Measurements from ENCODE around the gene METRNL.

The METRNL gene

DNA sequence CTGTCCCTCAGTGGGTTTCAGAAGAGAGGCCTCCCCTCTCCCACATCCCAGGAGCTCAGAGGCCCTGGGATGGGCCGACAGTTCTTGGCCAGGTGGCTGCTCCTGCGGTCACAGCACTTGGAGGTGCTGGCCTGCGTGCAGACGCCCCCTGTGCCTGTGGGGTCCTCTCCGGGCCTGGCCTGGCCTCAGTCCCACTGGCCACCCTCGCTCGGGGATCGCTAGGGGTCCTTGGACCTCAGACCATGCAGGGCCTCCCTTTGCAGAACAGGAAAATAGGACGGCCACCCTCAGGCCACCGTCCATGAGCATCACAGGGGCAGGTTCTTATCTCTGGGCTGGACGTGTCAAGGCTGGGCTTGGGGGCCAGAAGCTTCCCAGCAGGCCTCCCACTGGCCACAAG lies 30.0 kb downstream of the METRNL start:
- no peak for TF ChIP-seq TAF1 (IDR thresholded peaks at IDR 0.05; ENCODE audit: borderline replicate concordance, insufficient read depth, low read length)
- TF ChIP-seq FOXP2 (optimal IDR thresholded peaks at IDR 0.05; ENCODE audit: borderline replicate concordance, extremely low read depth, extremely low read length, insufficient read depth): no peak
- no peak for TF ChIP-seq POLR2AphosphoS5 (IDR thresholded peaks at IDR 0.05; ENCODE audit: low read depth, low read length)
- TF ChIP-seq SIN3A (IDR thresholded peaks at IDR 0.05; ENCODE audit: borderline replicate concordance, insufficient read depth, low read length): no peak
- TF ChIP-seq, protein P1, sequence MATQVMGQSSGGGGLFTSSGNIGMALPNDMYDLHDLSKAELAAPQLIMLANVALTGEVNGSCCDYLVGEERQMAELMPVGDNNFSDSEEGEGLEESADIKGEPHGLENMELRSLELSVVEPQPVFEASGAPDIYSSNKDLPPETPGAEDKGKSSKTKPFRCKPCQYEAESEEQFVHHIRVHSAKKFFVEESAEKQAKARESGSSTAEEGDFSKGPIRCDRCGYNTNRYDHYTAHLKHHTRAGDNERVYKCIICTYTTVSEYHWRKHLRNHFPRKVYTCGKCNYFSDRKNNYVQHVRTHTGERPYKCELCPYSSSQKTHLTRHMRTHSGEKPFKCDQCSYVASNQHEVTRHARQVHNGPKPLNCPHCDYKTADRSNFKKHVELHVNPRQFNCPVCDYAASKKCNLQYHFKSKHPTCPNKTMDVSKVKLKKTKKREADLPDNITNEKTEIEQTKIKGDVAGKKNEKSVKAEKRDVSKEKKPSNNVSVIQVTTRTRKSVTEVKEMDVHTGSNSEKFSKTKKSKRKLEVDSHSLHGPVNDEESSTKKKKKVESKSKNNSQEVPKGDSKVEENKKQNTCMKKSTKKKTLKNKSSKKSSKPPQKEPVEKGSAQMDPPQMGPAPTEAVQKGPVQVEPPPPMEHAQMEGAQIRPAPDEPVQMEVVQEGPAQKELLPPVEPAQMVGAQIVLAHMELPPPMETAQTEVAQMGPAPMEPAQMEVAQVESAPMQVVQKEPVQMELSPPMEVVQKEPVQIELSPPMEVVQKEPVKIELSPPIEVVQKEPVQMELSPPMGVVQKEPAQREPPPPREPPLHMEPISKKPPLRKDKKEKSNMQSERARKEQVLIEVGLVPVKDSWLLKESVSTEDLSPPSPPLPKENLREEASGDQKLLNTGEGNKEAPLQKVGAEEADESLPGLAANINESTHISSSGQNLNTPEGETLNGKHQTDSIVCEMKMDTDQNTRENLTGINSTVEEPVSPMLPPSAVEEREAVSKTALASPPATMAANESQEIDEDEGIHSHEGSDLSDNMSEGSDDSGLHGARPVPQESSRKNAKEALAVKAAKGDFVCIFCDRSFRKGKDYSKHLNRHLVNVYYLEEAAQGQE (IDR thresholded peaks at IDR 0.05; ENCODE audit: insufficient read depth in 1 of 2, low read depth in 2 of 2, low read length in 2 of 2): no peak

DNA sequence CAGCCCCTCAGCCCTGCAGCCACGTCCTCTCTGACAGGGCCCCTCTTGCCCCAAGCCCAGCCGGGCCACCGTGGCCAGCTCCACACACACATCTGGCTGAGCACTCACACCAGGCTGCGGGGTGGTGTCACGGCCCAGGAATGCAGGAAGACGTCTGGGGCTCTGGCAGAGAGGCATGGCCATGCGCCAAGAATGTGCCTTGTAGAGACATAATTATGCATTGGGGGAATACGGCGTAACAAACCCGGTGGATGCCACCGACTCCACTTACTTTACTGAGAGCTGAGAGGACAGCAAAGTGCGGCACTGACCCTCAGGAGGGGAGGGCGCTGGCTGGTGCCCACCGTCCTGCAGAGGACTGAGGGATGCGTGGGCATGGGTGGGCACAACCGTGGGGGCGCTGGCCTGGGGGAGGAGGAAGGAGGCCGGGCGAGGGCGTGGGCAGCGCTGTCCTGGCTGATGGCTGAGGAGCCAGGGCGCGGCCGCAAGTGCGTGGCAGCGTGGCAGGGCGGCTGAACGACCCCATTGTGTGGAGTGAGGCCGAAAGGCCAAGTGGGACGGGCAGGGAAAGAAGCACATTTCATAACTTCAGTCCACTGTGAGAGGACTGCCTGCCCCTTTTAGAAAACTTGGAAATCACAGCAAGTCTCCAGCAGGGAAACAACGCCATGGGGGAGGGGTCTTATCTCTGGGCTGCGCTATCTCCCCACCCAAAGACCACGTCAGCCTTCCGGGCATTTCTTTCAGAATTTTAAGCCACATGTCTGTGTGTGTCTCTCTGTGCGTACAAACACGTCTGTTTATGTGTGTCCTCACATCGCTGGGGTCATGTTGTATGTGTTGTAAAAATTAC lies 30.6 kb downstream of the METRNL start:
- TF ChIP-seq SIN3A (IDR thresholded peaks at IDR 0.05; ENCODE audit: borderline replicate concordance, insufficient read depth, low read length): no peak
- TF ChIP-seq, protein P1 (IDR thresholded peaks at IDR 0.05; ENCODE audit: insufficient read depth in 1 of 2, low read depth in 2 of 2, low read length in 2 of 2): peak in 1 of 2 experiments; percentile 39; a peak in 1 of 4 replicates

DNA sequence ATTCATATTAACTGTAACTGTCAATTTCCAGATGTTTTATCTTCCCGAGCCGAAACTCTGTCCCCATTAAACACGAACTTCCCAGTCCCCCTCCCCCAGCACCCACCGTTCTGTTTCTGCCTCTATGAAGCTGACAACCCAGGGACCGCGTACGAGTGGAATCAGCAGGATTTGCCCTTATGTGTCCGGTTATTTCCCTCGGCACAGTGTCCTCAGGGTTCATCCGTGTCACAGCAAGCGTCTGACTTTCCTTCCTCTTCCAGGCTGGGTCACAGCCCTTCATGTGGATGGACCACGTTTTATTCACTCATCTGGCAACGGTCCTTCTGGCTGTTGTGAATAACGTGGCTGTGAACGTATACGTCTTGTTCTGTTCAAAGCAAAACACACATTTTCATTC lies 31.3 kb downstream of the METRNL start:
- TF ChIP-seq SIN3A (IDR thresholded peaks at IDR 0.05; ENCODE audit: borderline replicate concordance, insufficient read depth, low read length) (no peak), TAF1 (IDR thresholded peaks at IDR 0.05; ENCODE audit: borderline replicate concordance, insufficient read depth, low read length) (no peak), FOXP2 (optimal IDR thresholded peaks at IDR 0.05; ENCODE audit: borderline replicate concordance, extremely low read depth, extremely low read length, insufficient read depth) (no peak), POLR2AphosphoS5 (IDR thresholded peaks at IDR 0.05; ENCODE audit: low read depth, low read length) (no peak)
- TF ChIP-seq, protein P1 (IDR thresholded peaks at IDR 0.05; ENCODE audit: insufficient read depth in 1 of 2, low read depth in 2 of 2, low read length in 2 of 2): no peak

DNA sequence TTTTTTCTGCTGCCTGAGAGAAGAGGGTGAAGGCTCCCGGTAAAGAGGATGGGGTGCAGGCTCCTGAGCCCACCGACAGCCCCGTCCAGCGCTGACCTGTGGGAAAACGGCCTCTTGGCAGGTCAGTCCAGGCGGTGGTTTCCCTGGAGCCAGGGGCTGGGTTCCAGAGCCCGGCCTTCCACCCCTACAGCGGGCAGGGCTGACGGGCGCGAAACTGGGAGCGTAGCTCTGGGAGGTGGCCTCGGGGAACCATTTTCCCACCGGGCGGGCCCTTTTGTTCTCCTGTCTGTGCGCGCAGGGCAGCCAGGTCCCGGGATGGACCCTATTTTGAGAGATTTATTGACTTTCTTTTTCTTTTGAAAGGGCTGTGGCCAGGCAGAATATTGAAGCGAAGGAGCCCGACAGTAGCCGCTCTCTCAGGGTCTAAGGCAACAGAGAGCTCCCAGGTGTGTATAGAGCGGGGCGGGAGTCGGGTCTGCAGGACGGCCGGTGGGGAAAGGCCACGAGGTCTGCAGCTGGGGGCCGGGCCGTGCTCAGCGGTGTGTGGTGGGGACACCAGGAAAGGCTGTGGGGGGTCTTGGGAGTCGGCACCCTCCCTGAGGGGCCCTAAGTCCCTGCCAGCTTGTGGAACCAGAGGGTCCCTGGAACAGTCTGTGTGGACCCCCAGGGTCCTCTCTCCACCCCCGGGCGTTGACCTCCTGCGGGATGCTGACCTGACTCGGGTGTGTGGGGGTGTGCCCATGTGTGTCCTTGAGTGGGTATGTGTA lies 32.3 kb downstream of the METRNL start:
- TF ChIP-seq TAF1 (IDR thresholded peaks at IDR 0.05; ENCODE audit: borderline replicate concordance, insufficient read depth, low read length): no peak
- no peak for TF ChIP-seq FOXP2 (optimal IDR thresholded peaks at IDR 0.05; ENCODE audit: borderline replicate concordance, extremely low read depth, extremely low read length, insufficient read depth)
- TF ChIP-seq POLR2AphosphoS5 (IDR thresholded peaks at IDR 0.05; ENCODE audit: low read depth, low read length): no peak
- no peak for TF ChIP-seq SIN3A (IDR thresholded peaks at IDR 0.05; ENCODE audit: borderline replicate concordance, insufficient read depth, low read length)
- TF ChIP-seq, protein P1 (IDR thresholded peaks at IDR 0.05; ENCODE audit: insufficient read depth in 1 of 2, low read depth in 2 of 2, low read length in 2 of 2): no peak
